ENCODE results near the gene MNS1. TPM values are rescaled to one million over a fixed set of nuclear protein-coding genes. Genes with fewer than 3 reads are reported as not detected.

MNS1 gene
- total RNA-seq, 3 donors from 2014 or later = 2.3 to 2.5 (median 2.4) TPM

GRCh38 chr15:56390739-56391267 is 74.1 kb downstream of the MNS1 start:
- no peak for DNase-seq (ENCODE audit: low spot score in 2 of 2)
- H3K4me3 ChIP-seq = no peak overlapping the region
- H3K9me3 ChIP-seq = no peaks in the 10 kb centered on the region
- H3K36me3 ChIP-seq = no peaks in the 10 kb centered on the region
- no peak overlapping the region for H3K27ac ChIP-seq
- intact Hi-C loops (cut with DNase I; ENCODE audit: low total_unique reads) = no loop called here
- no peaks in the 10 kb centered on the region for H3K4me1 ChIP-seq
- H3K27me3 ChIP-seq = no peaks in the 10 kb centered on the region
- TF ChIP-seq POLR2A (IDR thresholded peaks at IDR 0.05) (no peak), CTCF (IDR thresholded peaks at IDR 0.05) (no peak), POLR2AphosphoS5 (IDR thresholded peaks at IDR 0.05) (no peak)

DNA sequence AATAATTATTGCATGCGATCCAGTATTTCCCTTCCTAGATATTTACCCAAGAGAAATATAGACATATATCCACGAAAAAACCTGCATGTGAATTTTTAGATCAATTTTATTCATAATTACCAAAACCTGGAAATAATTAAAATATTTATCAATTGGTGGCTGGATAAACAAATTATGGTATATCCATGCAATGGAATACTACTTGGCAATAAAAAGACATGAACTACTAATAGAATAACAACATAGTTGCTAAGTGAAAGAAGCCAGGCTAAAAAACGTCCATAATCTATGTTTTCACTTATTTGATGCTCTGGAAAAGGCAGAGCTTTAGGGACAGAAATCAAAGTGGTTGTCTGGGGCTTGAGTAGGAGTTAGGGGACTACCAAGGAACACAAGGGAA is 79.0 kb downstream of the MNS1 start:
- Histone ChIP-seq H3K4me3 (no peak overlapping the region), H3K9me3 (no peaks in the 10 kb centered on the region), H3K27me3 (no peaks in the 10 kb centered on the region), H3K4me1 (no peaks in the 10 kb centered on the region), H3K36me3 (no peaks in the 10 kb centered on the region), H3K27ac (no peak overlapping the region)
- TF ChIP-seq POLR2AphosphoS5 (IDR thresholded peaks at IDR 0.05) (no peak), POLR2A (IDR thresholded peaks at IDR 0.05) (no peak), CTCF (IDR thresholded peaks at IDR 0.05) (no peak)
- DNase-seq (ENCODE audit: low spot score in 2 of 2) = no peak
- intact Hi-C loops (cut with DNase I; ENCODE audit: low total_unique reads) = no loop called here

DNA sequence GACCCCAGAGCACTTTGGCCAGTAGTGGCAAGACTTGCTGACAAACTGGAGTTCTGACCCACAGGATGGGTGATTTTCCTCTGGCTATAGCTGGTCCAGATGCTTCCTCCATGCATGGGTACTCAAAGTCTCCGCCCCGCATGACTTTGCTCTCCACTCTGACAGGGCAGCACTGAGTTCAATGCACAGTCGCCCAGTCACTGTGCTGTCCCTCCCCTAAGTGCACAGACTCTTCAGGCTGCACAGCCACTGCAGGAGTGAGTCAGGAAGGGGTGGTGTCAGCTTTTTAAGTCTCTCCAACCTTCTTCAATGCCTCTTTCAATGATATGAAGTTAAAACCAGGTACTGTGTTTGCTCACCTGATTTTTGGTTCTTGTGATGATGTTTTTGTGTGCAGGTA is 81.9 kb downstream of the MNS1 start:
- no peak overlapping the region for H3K27ac ChIP-seq
- no peaks in the 10 kb centered on the region for H3K27me3 ChIP-seq
- intact Hi-C loops (cut with DNase I; ENCODE audit: low total_unique reads) = no loop called here
- no peak overlapping the region for H3K4me3 ChIP-seq
- H3K4me1 ChIP-seq = no peaks in the 10 kb centered on the region
- no peak for TF ChIP-seq CTCF (IDR thresholded peaks at IDR 0.05)
- TF ChIP-seq POLR2AphosphoS5 (IDR thresholded peaks at IDR 0.05) = no peak
- TF ChIP-seq POLR2A (IDR thresholded peaks at IDR 0.05) = no peak
- H3K9me3 ChIP-seq = peaks cover 0 to 1% of the 10 kb centered on the region in 2 donors
- no peaks in the 10 kb centered on the region for H3K36me3 ChIP-seq
- no peak for DNase-seq (ENCODE audit: low spot score in 2 of 2)

Other genes starting within 250 kb of the MNS1 start
- gene RFX7, start 221.3 kb downstream of the MNS1 start, total RNA-seq = 10 to 100 TPM in 2 of 3 donors, 1 to 10 TPM in 1; 8.3 to 14.8 (median 10.8) TPM
- gene TEX9, start 99.7 kb downstream of the MNS1 start, total RNA-seq = 10 to 100 TPM in 2 of 3 donors, 1 to 10 TPM in 1; 3.4 to 38.2 (median 32.1) TPM